ENCODE results near the gene CCDC148.

DNA sequence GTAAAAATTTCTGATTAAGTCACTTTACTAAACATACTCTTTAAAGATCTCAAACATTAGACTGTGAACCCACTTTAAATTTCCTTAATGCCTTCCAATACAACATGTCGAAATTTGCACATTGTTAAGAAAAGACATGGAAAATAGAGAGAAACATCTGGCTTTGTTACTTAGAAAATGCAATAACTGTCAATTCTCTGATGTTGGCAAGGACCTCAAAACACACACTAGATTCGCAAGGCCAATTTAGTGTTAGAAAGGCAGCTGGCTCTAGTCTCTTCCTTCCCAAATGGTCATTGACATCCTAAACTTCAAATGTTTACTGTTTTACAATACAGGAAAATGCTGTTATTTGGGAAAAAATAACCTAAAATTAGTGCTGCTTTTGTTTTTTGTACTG is 244.3 kb downstream of the CCDC148 start:
- TF ChIP-seq CTCF (IDR thresholded peaks at IDR 0.05) = no peak
- no peak for TF ChIP-seq EHMT2 (IDR thresholded peaks at IDR 0.05; ENCODE audit: low read depth)
- TF ChIP-seq, protein P1, sequence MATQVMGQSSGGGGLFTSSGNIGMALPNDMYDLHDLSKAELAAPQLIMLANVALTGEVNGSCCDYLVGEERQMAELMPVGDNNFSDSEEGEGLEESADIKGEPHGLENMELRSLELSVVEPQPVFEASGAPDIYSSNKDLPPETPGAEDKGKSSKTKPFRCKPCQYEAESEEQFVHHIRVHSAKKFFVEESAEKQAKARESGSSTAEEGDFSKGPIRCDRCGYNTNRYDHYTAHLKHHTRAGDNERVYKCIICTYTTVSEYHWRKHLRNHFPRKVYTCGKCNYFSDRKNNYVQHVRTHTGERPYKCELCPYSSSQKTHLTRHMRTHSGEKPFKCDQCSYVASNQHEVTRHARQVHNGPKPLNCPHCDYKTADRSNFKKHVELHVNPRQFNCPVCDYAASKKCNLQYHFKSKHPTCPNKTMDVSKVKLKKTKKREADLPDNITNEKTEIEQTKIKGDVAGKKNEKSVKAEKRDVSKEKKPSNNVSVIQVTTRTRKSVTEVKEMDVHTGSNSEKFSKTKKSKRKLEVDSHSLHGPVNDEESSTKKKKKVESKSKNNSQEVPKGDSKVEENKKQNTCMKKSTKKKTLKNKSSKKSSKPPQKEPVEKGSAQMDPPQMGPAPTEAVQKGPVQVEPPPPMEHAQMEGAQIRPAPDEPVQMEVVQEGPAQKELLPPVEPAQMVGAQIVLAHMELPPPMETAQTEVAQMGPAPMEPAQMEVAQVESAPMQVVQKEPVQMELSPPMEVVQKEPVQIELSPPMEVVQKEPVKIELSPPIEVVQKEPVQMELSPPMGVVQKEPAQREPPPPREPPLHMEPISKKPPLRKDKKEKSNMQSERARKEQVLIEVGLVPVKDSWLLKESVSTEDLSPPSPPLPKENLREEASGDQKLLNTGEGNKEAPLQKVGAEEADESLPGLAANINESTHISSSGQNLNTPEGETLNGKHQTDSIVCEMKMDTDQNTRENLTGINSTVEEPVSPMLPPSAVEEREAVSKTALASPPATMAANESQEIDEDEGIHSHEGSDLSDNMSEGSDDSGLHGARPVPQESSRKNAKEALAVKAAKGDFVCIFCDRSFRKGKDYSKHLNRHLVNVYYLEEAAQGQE (IDR thresholded peaks at IDR 0.05) = no peak
- no peak for TF ChIP-seq EP300 (IDR thresholded peaks at IDR 0.05)
- no peak for TF ChIP-seq POLR2A (IDR thresholded peaks at IDR 0.05; ENCODE audit: low read length)
- TF ChIP-seq MAFK (IDR thresholded peaks at IDR 0.05; ENCODE audit: partially characterized antibody) = no peak
- TF ChIP-seq CEBPB (IDR thresholded peaks at IDR 0.05) = no peak
- TF ChIP-seq MYC (IDR thresholded peaks at IDR 0.05; ENCODE audit: borderline replicate concordance, low read length) = no peak
- TF ChIP-seq ELK1 (IDR thresholded peaks at IDR 0.05; ENCODE audit: low read depth, low read length) = no peak
- no peak for TF ChIP-seq PHF8 (IDR thresholded peaks at IDR 0.05; ENCODE audit: borderline replicate concordance, low read depth)
- TF ChIP-seq TP53 (CRISPR knock-in tag; IDR thresholded peaks at IDR 0.05) = no peak
- TF ChIP-seq RAD21 (conservative IDR thresholded peaks at IDR 0.05 in 1 of 2, IDR thresholded peaks at IDR 0.05 in 1 of 2) = no peak
